ENCODE data around the gene KCNQ2. TPM values are rescaled to one million over a fixed set of nuclear protein-coding genes. Genes with fewer than 3 reads are reported as not detected.

KCNQ2 gene
- total and polyA plus RNA-seq, 7 donors: 0.01 to 2.8 (median 0.15) TPM; not detected in 1

DNA sequence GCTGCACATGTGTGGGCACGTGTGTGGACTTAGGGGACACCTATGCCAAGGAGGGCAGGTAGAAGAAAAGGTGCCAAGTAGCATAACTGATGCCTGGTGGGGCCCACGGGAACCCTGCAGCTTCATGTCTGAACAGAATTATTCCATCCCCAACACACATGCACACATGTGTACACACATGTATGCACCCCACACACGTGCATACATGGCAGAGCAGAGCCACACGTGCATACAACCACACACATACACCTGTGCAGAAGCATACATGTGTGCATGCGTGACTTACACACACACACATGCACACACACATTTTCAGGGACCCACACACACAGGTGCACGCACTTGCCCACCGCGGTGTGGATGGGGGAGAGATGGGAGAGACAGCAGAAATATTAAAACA is 59.6 kb downstream of the KCNQ2 start:
- no peak overlapping the region for H3K4me3 ChIP-seq
- WGBS, 3 donors: 82 to 88% (median 84%) methylated on average over 8 of the region's 8 CpGs
- no peaks in the 10 kb centered on the region for H3K36me3 ChIP-seq (ENCODE audit: insufficient read depth in 1 of 2, low read depth in 1 of 2)
- H3K4me1 ChIP-seq: no peaks in the 10 kb centered on the region
- no peaks in the 10 kb centered on the region for H3K9me3 ChIP-seq
- DNase-seq: no peak
- no peak for TF ChIP-seq CTCF (IDR thresholded peaks at IDR 0.05)
- H3K27ac ChIP-seq: no peak overlapping the region
- intact Hi-C loops (cut with DNase I): no loop called here
- peaks cover 0 to 80% (median 15%) of the 10 kb centered on the region in 3 donors for H3K27me3 ChIP-seq (ENCODE audit: insufficient read depth in 3 of 3, low read length in 2 of 3)
- ATAC-seq: no peak

GRCh38 chr20:63411898-63412631 is 60.4 kb downstream of the KCNQ2 start:
- TF ChIP-seq CTCF (IDR thresholded peaks at IDR 0.05): no peak
- no peak for ATAC-seq
- no peaks in the 10 kb centered on the region for H3K9me3 ChIP-seq
- no peaks in the 10 kb centered on the region for H3K4me1 ChIP-seq
- intact Hi-C loops (cut with DNase I): no loop called here
- no peak overlapping the region for H3K27ac ChIP-seq
- DNase-seq: no peak
- no peaks in the 10 kb centered on the region for H3K36me3 ChIP-seq (ENCODE audit: insufficient read depth in 1 of 2, low read depth in 1 of 2)
- WGBS, 3 donors: 44 to 60% (median 48%) methylated on average over 38 to 39 of the region's 39 CpGs
- H3K4me3 ChIP-seq: no peak overlapping the region
- H3K27me3 ChIP-seq (ENCODE audit: insufficient read depth in 3 of 3, low read length in 2 of 3): peaks cover 0 to 75% (median 13%) of the 10 kb centered on the region in 3 donors

DNA sequence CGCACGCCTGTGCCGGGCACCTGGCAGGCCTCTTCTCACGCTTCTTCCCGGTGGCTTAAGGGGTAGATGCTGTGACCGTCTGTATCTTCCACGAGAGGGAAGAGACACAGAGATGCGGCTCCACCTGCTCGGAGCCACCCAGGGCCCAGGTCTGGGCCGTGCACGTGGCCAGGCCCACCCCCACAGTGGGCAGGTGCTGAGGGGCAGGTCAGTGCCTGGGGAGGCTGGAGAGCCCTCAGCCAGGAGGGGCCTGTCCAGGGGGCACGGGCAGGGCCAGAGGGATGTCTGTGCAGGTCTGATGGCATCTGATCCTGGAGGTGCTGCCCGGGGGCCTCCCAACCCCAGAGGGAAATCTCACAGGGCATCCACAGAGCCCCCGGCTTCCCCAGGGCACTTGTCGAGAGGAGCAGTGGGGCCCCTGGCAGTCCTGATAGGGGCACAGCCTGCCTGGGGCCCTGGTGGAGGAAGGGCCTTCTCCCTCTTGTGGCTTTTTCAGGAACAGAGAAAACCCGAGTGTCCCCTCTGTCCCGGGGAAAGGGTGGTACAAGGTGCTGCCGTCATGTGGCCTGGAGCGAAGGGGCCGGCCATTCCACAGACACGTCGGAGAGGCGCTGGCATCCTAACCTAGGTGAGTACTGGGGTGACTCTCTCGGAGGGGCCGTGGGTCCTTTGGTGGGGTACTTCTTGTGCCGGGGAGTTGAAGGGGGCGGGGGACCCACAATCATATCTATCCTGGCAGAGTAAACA is 61.1 kb downstream of the KCNQ2 start:
- Histone ChIP-seq H3K4me1 (no peaks in the 10 kb centered on the region), H3K36me3 (ENCODE audit: insufficient read depth in 1 of 2, low read depth in 1 of 2) (no peaks in the 10 kb centered on the region), H3K27ac (no peak overlapping the region), H3K27me3 (ENCODE audit: insufficient read depth in 3 of 3, low read length in 2 of 3) (peaks cover 0 to 69% (median 15%) of the 10 kb centered on the region in 3 donors), H3K9me3 (no peaks in the 10 kb centered on the region), H3K4me3 (no peak overlapping the region)
- TF ChIP-seq CTCF (IDR thresholded peaks at IDR 0.05): no peak
- WGBS, 3 donors: 71 to 76% (median 76%) methylated on average over 26 to 27 of the region's 27 CpGs
- ATAC-seq: no peak
- intact Hi-C loops (cut with DNase I): no loop called here
- DNase-seq: no peak

DNA sequence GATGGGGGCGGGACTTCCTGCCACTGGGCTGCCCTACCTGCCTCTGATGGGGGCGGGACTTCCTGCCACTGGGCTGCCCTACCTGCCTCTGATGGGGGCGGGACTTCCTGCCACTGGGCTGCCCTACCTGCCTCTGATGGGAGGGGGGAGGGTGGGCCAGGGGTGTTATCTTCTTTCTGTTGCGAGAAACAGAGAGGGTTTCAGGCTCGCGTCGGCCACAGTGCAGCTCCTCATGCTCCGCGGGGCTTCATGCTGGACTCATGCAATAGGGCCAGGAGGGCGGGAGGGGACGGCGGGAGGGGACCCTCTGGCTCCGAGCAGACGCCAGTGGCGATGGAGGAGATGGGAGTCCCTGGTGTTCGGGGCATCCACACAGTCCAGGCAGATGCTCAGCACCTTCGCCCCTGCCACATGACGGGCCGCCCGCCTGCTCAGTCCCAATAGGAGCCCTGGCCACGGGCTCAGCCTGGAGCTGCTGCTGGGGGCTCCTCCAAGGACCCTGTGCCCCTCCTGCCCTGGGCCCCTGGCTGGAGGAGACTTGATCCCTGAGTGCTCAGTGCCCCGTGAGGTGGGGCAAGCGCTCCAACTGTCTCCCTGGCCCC is 62.5 kb downstream of the KCNQ2 start:
- intact Hi-C loops (cut with DNase I): no loop called here
- Histone ChIP-seq H3K27ac (no peak overlapping the region), H3K9me3 (no peaks in the 10 kb centered on the region), H3K27me3 (ENCODE audit: insufficient read depth in 3 of 3, low read length in 2 of 3) (peaks cover 0 to 70% (median 9%) of the 10 kb centered on the region in 3 donors), H3K36me3 (ENCODE audit: insufficient read depth in 1 of 2, low read depth in 1 of 2) (no peaks in the 10 kb centered on the region), H3K4me1 (no peaks in the 10 kb centered on the region), H3K4me3 (no peak overlapping the region)
- DNase-seq (no peak), ATAC-seq (no peak)
- TF ChIP-seq CTCF (IDR thresholded peaks at IDR 0.05): no peak
- 67 to 73% (median 72%) methylated on average over 20 to 21 of the region's 23 CpGs for WGBS, 3 donors
